ENCODE measurements around the gene CDC25B.

Gene CDC25B

DNA sequence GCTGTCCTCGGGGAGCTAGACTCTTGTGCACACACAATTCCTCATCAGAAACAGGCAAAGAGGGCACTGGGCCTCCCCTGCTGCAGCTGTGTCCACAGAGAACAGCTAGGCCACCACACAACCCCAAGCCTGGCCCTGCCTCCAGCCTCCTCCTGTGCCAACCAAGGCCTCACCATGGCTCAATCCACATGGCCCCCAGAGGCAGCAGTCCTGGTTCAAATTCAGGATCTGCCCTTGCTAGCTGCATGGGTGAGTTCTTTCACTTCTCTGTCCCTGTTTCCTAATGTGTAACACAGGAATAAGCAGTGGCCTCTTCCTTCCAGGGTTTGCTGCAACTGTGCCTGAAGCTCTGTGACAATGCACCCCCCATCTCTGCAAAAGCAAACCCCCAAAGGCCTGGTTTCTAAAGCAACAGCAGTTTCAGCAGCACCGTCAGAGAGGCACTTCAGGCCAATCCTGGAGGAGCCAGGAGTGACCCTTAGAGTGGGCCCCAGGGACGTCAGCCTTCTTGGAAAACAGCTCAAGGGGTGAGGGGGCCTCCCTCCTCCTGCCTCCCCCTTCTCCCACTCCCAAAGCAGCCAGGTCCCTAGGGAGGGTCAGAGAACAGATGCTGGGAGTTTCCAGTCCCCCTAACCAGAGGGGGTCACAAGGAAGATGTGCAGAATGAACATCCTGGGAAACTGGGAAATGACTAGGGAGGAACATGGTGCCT is 30.8 kb upstream of the CDC25B start:
- no peak for FAIRE-seq

DNA sequence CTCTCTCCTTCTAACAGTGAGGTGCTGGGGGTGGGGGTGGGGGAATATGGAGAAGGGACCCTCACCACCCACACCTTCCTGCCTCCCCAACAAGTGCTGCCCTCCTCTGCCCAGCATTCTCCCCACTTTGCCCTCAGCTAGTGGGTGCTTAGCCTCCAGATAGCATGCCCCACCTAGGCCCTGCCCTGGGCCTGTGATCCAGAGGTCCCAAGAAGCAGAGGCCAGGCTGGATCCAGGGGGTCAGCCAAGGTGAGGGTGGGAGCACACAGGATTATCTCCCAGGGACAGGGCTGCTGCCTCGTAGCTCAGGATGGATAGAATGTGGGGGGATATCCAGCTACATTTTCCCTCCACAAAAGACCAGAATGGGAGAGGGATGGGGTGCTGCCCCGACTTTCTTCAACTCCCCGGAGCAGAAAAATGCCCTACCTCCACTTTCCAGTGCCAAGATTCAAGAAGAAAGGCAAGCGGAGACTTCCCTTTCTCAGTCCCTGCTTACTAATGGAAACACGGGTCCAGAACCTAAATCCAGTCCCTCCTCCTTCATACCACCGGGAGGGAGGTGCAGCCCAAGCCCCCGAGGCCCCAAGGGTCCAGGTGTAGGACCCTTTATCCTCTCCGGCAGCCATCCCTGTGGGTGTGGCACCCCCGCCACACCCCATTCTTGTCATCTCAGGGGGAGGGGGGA is 29.5 kb upstream of the CDC25B start:
- no peak for FAIRE-seq

DNA sequence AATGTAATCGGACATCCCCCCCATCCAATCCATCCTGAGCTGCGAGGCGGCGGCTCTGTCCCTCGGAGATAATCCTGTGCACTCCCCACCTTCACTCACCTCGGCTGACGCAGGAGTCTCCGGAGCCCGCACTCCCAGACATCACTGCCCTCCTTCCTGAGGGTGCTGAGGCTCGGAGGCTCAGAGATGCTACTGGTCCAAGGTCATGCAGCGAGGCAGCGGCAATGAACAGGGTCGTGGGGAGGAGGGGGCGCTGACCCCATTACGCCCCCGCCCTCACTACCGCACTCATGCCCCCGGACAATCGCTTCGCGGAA is 29.0 kb upstream of the CDC25B start:
- FAIRE-seq, result no peak

DNA sequence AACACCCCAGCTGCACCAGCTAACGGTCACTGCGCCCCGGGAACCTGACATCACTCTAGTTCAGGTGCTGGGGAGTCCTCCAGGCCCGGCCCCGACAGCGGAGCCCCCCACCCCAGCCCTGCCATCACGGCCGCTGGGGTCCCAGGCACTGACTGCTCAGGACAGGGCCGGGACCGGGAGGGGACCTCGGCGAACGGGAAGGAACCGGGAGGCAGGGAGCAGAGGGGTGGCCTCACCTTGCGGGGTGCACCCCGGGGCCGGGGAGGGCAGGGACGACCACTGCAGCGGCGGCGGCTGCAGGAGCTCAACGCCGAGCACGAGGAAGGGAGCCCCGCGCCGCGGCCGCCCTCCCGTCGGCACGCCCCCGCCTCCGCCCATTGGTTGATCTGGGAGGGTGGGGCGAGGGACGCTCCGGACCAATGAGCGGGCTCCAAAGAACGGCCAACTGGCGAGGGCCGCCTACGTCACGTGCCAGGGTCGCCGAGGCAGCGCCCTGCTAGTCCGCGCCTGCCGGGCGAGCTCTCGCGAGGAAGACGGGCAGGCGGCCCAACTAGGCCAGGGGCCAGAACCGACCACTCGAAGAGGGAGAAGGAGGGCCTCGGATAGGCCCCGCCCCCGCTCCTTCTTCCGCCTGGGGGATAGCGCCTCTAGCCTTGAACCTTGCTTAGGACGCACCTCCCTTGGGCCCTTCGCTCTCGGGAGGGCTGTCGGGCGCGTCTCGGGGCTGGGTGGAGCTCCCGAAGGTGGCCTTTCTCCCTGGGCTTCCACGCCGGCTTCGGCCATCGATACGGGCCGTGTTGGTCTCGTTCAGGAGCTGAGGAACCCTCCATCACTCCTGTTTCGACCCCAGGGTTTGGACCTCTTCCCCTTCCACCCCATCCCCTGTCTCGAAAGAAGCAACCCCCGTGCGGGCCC is 28.4 kb upstream of the CDC25B start, which contains the start of gene ADISSP:
Gene ADISSP, minus strand, starts transcription at position 327 of the 915 bp plus-strand sequence. CDS start 7,653 bp downstream, outside the sequence.
- FAIRE-seq, result peak; percentile 98

DNA sequence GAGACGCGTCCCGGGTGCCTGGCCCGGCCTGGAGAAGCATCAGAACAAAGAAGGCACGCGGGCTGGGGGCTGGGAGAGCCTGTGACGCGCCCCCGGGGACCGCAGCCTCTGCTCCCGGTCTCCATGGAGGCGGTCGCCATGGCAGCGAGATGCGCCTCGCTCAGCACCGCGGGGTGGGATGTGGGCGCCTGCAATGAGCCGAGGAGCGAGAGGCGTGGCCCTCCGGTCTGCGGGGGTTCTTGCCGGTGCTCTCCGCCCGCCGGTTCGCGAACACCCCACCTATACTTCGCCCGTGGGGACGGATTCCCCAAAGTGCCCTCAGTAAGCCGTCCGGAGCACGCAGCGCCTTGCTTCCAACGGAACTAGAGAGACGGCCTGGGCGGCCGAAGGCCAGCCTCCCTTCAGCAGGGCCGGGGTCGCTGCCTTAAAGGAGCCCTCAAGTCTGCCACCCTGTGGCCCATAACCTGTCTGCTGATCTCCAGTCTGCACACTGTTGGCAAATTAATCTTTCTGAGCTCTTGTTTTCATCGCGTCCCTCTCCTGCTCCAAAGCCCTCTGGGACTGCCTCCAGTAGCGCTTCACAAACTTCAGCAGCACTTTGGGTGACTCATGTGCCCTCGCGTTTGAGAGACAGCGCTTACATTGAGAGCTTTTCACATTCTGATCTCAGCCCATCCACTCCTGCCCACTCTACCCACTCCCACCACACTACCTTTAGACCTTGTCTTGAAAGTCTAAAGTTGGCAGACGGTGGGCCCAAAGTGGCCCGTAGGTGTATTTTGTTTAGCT is 27.6 kb upstream of the CDC25B start:
- peak; percentile 34 for FAIRE-seq

DNA sequence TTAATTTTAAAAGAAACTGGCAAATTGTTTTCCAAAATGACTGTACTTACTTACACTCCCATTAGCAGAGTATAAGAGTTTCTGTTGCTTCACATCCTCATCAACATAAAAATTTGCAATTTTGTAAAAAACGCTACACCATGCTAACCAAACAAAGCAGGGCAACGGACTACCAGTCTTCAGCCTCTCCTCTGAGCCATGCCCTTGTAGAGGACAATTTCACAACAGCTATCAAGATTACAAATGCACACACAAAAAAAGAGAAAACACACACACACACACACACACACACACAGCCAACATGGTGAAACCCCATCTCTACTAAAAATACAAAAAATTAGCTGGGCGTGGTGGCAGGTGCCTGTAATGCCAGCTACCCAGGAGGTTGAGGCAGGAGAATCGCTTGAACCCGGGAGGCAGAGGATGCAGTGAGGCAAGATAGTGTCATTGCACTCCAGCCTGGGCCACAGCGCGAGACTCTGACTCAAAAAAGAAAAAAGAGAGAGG is 24.5 kb upstream of the CDC25B start:
- no peak for FAIRE-seq

DNA sequence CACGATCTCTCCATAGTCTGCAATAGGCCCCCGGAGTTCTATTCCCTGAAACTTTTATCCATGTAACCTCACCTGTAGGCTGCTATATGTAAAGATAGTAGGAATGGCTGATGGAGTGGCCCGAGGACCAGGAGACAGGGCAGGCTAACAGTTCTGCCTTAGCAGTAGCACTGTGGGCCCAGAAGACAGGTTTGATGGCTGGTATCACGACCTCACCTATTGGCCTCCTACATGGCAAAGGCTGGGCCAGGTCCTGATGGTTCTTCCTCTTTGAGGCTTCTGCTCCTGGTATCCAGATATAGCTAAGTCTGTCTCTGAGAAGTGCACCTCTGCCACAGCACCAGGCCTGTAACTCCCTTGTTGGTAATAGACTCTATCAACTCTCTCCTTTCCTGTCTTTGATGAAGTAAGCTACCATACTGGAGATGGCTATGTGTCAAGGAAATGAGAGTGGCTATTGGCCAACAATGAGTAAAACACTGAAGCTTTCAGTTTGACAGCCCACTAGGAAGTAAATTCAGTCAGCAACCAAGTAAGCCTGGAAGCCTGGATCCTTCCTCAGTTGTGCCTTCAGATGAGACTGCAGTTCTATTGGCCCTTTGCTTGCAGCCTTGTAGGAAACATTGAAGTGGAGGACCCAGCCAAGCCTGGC is 20.5 kb upstream of the CDC25B start:
- no peak for FAIRE-seq

DNA sequence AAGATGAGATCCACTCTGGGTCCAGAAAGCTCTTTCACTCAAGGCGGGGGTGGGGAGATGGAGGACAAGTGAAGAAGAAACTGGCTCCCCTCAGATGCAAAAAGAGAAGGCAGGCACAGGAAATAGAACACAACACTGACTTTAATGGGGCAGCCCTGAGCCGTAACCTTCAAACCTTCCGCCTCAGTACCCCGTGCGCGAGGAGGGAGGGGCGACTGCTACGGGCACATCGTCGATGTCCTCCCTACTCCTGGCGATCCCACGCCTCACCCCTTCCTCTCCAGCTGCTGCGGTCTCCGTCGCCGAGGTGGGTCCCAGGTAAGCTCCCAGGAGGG is 18.8 kb upstream of the CDC25B start:
- no peak for FAIRE-seq

DNA sequence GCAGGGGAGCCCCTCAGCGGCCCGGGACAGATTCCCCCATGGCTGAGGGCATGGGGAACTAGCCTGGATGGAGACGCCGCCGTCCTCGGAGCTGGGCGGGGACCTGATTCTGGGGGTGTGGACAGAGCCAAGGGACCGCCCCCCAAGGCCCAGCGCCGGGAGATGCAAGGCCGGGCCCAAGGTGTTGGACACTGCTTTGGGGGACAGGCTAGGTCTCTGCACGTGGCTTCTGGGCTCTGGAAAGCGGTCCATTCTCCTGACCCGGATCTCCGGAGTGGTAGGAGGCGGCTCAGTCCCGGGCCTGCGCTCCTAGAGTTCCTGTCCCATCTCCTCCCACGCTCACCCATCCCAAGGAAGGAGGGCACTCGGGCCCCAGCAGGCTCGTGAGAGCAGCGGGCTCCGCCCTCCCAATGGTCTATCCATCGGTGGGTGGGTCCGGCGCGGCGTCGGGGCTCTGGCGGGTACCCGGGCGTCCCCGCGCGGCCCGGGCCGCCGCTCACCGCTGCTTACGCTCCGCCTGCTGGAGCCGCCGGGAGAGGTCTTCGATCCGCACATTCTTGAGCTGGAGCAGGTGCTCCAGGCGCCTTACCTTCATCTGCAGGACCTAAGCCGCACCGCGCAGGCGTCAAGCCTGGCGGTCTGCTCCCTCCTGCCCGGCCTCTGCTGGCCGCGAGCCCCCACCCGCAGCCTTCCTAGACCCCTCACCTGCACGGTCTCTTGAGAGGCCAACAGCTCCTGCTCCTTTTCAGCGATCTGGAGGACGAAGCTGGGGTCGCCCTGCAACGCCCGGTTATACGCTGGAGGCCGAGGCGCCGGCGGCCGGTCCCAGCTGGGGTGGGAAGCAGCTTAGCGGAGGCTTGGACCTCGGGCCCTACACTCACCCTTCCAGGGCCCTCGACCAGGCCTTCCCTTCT is 18.1 kb upstream of the CDC25B start:
- no peak for FAIRE-seq

DNA sequence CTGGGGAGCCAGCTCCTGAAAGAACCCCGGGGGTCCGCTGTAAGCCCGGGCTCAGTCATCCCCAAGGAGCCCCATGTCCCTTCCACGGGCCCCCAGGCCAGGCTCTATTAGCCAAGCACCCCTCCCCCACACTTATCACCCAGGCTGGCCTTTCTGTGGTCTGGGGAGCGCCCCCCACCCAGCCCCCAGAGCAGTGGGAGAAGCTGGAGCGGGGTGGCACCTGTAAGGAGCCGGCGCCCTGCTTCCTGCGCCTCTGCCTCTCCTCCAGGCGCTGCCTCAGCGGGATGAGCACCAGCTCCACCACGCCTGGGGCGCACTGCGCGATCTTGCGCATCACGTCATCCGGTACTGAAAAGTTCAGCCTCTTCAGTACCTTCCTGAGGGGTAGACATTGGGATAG is 17.1 kb upstream of the CDC25B start:
- FAIRE-seq, result no peak

DNA sequence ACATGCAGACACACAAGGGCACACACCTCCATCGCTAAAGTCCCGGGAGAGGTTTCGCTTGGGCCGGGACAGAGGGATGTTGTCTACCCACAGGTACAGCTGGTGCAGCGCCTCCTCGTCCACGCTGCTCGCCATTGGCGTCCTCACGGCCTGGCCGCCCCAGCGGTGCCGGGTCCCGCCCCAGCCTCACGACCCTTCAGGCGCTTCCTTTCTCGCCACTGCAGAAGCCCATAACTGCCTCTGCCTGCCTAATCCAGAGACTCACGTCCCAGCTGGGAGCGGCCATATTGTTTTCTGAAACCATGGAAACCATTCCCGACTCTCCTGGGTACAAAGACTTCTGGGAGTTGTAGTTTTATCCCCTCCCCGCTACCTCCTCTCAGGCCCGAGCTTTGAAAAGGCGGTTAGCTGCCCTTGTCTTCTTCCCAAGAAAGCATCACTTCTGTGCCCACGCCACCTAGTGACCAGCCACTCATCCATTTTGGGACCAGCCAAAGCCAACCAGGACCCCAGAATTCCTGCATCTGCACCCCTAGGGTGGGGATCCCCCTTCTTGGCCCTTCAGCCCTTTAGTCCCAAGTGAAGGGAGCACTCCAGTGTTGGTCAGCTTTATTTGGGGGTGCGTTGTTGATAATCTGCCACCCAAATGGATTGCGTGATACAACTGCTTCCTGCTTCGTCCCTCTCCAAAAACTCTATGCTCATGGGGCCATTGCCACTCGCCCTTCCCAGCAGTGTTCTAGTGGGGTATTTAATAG is 14.8 kb upstream of the CDC25B start, which contains the start of gene SPEF1:
Gene SPEF1, minus strand, starts transcription at position 296 of the 758 bp plus-strand sequence. Its CDS starts 161 bp downstream, at position 135.
- peak; percentile 99 for FAIRE-seq

DNA sequence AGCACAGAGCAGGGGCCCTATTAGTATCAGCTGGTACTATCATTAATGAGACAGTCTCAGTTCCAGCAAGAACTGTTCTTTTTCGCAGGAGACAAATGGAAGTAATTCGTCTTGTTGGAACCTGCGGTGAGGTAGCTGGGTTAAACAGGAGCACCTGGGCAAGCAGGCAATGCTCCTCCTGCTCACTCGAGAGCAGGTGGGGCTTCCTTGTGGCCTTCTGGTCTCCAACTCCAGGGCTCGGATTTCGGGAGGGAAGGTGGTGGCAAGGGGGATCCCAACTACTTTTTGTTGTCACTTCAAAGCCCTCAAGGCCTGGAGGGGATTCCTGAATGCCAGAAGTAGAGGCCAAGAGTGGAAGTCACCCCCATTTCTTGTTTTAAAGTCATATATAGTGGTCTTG is 13.5 kb upstream of the CDC25B start:
- no peak for FAIRE-seq

DNA sequence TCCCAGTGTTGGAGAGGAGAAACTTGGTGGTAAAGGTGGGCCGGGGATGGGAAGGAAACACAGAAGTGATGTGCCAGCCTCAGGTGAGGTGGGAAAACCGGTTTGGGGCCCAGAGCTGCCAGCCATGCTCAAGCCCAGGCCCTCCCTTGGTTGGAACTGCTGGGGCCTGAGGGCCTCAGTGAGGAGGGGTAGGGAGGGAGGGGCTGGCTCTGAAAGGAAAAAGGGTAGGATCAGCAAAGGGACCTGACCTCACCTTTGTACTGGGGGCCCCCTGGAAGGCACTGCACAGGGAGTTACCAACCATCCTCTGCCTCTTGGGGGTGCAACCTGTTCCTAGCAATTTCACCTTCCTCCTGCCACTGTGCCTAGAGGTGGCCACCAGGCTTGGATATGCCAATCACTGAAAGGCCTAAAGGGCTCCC is 13.0 kb upstream of the CDC25B start:
- no peak for FAIRE-seq

DNA sequence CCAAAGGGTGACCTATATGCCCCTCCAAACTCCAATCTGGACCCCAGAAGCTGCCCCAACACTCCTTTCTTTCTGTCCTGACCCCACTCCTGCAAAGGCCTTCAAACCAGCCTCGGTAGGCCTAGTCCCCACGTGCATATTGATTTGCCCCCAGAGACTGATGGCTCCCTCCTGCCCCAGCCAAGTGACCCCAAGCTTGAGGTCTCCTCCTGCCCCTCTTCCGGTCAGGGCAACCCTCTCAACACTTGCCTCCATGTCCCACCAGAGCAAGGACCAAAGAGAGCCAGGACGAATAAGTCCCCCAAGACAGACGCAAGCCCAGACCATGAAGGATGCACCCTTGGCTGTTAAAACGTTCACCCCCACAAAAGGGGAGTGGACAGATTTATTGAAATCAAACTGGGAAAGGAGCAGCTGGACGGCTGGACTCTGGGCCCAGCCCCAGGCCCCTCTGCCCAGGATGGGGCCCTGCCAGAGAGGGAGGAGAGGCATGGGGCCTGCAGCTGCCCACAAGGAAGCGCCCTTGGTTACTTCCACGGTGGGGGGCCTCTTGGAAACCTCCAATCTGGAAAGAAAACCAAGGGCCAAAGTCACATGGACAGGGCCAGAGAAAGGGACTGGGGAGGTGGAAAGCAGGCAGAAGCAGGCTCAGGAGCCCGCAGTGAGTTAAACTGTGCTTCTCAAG is 12.5 kb upstream of the CDC25B start:
- no peak for FAIRE-seq

DNA sequence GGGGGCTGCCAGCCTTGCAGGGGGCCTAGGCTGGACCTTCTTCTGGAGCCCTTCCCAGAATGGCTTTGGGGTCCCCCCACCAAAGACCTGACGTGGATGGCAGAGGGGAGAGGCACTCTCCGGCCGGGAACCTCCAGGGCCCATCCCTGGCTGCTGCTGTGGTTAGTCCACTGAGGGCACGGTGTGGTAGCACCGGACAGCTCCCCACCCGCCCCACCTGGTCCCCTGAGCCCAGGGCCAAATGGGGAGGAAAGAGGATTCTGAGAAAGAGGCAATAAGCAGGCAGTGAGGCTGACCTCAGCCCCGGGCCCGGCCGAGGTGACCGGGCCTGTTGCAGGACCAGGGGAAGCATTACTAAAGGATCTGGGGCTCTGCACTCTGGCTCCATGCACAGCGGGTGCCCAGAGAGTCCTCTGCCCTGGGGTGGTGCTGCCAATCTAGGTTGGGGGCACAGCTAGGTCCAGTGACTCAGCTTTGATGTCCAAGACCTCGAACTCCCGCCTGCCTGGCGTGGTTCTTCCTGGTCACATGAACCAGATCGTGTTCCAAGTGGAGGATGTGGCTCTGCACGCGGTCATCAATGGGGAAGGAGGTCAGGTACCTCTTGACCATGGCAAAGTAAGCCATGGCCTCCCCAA is 11.8 kb upstream of the CDC25B start:
- FAIRE-seq, result no peak

DNA sequence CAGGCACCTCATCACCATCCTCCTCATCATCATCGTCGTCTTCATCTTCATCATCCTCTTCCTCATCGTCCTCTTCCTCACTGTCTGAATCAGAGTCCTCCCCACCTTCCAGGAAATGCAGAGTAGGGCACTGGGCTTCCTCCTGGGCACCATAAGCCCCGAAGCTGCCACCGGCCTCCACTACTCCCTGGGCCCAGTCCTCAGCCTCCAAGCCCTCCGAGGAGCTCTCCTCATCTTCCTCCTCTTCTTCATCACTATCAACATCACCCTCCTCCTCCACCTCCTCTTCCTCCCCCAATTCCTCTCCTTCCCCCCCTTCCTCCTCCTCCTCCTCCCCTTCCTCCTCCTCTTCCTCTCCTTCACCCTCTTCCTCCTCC is 11.3 kb upstream of the CDC25B start:
- no peak for FAIRE-seq

DNA sequence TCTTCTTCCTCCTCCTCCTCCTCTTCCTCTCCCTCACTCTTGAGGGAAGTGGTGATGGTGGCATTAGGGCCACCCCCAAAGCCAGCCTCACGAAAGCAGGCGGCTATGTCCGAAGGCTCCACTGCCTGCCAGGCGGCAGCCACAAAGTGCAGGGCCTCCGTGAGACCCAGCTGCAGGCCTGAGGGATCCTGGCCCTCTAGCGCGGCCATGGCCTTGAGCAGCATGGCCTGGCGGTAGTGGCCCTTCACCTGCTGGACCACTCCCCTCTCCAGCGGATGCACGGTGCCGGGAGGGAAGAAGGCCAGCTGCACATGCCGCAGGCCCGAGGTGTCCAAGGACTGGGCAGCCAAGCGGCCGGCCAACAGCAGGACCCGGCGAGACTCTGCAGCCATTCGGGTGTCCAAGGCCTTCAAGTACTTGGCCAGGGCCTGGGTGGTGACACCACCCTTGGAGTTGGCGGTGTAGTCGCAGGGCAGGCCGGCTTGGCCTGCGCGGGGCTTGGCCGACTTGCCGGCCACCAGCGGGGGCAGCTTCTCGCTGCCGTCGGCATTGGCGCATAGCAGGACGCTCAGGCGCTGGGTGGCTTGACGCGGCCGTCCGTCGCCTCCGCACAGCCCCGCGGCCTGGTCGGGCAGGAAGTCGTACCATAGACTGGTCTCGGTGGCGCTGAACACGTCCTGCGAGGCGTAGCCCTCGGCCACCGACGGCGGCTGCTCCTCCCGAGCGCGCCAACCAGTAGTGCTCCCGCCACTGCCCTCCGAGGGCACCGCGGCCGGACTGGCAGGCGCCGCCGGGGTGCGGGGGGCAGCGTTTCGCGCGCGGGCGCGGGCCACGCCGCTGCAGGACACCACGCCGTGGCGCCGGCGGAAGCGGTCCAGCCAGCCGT is 10.6 kb upstream of the CDC25B start:
- no peak for FAIRE-seq

DNA sequence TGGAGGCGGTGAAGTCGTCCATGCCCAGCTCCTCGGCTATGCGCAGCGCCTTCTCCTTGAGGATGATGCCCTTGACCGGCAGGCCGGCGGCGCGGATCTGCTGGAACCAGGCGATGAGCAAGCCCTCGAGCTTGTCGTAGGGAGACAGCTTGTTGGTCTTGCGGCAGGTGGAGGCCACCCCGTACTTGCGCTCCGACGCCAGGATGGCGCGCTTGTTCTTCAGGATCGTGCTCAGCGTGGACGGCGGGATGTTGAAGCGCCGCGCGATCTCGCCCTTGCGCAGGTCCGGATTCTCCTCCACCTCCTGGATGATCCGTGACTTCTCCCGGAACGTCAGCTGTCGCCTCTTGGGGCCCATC is 10.0 kb upstream of the CDC25B start:
- FAIRE-seq, result no peak

Measured in G401.6 (cell line).